WERI-Rb-1 (cell line): Measurements from ENCODE around the gene EPB41L2.
"Not testable (repeated sequence)": the region's sequence is repeated elsewhere in the genome, so short reads cannot be mapped to it uniquely, and the experiment has no call there.

Experiments
- DNase-seq: peaks from one replicate; pipeline ENCODE4 v3.0.0-alpha.2; 2020
- H3K27ac ChIP-seq: fragments of 250-450 bp; sonication (Bioruptor Pico); 2 replicates; pipeline ENCODE4 v1.5.1; 2020; ENCODE audit warnings: mild to moderate bottlenecking, moderate library complexity
- H3K27me3 ChIP-seq: fragments of 250-450 bp; sonication (Bioruptor Pico); 2 replicates; pipeline ENCODE4 v1.5.1; 2021; ENCODE audit warnings: mild to moderate bottlenecking, low read depth, moderate library complexity; ENCODE audit not compliant: insufficient read depth, severe bottlenecking
- H3K36me3 ChIP-seq: fragments of 250-450 bp; sonication (Bioruptor Pico); 2 replicates; pipeline ENCODE4 v1.5.1; 2020; ENCODE audit warnings: mild to moderate bottlenecking, moderate library complexity
- H3K4me3 ChIP-seq: 2 replicates; pipeline ENCODE4 v1.5.1; 2011; ENCODE audit warnings: low read depth, mild to moderate bottlenecking, control low read depth, low read length
- H3K9me3 ChIP-seq: fragments of 250-450 bp; sonication (Bioruptor Pico); 2 replicates; pipeline ENCODE4 v1.5.1; 2021; ENCODE audit warnings: mild to moderate bottlenecking, moderate library complexity; ENCODE audit not compliant: severe bottlenecking
- CTCF ChIP-seq: IDR thresholded peaks from 2 replicates; pipeline ENCODE4 v1.5.1; 2011; ENCODE audit warnings: low read depth, mild to moderate bottlenecking, control low read depth, inconsistent platforms, low read length

Gene EPB41L2

GRCh38 chr6:131014080-131014776 lies 48.8 kb downstream of the EPB41L2 start:
- Histone ChIP-seq H3K27ac (no peak overlapping the region), H3K36me3 (no peaks in the 10 kb centered on the region), H3K9me3 (no peaks in the 10 kb centered on the region), H3K4me3 (no peak overlapping the region), H3K27me3 (no peaks in the 10 kb centered on the region)
- no peak for DNase-seq
- TF ChIP-seq CTCF, result no peak

GRCh38 chr6:131013495-131013894 lies 49.5 kb downstream of the EPB41L2 start:
- Histone ChIP-seq H3K27me3 (no peaks in the 10 kb centered on the region), H3K36me3 (no peaks in the 10 kb centered on the region), H3K27ac (no peak overlapping the region), H3K4me3 (no peak overlapping the region), H3K9me3 (no peaks in the 10 kb centered on the region)
- no peak for TF ChIP-seq CTCF
- no peak for DNase-seq

GRCh38 chr6:131009790-131010189 lies 53.3 kb downstream of the EPB41L2 start:
- Histone ChIP-seq H3K36me3 (no peaks in the 10 kb centered on the region), H3K27ac (no peak overlapping the region), H3K27me3 (no peaks in the 10 kb centered on the region), H3K9me3 (peaks cover 4% of the 10 kb centered on the region), H3K4me3 (no peak overlapping the region)
- DNase-seq, result no peak
- TF ChIP-seq CTCF, result no peak

- not testable (repeated sequence) for H3K4me3 ChIP-seq, H3K9me3 ChIP-seq, H3K27ac ChIP-seq, H3K36me3 ChIP-seq, H3K27me3 ChIP-seq, DNase-seq
Observed at GRCh38 chr6:131008965-131009364, 54.1 kb downstream of the EPB41L2 start.

- not testable (repeated sequence) for H3K9me3 ChIP-seq, H3K27me3 ChIP-seq, H3K36me3 ChIP-seq, H3K4me3 ChIP-seq, H3K27ac ChIP-seq, DNase-seq
Observed at GRCh38 chr6:131007964-131008363, 55.1 kb downstream of the EPB41L2 start.

GRCh38 chr6:131007286-131007685 lies 55.8 kb downstream of the EPB41L2 start:
- no peak for TF ChIP-seq CTCF
- H3K4me3 ChIP-seq, result no peak overlapping the region
- H3K27me3 ChIP-seq, result no peaks in the 10 kb centered on the region
- H3K27ac ChIP-seq, result no peak overlapping the region
- no peaks in the 10 kb centered on the region for H3K36me3 ChIP-seq
- H3K9me3 ChIP-seq, result peaks cover 4% of the 10 kb centered on the region
- no peak for DNase-seq

GRCh38 chr6:131005439-131006016 lies 57.5 kb downstream of the EPB41L2 start:
- Histone ChIP-seq H3K4me3 (no peak overlapping the region), H3K27me3 (no peaks in the 10 kb centered on the region), H3K9me3 (peaks cover 4% of the 10 kb centered on the region), H3K36me3 (no peaks in the 10 kb centered on the region), H3K27ac (no peak overlapping the region)
- no peak for TF ChIP-seq CTCF
- no peak for DNase-seq
